ENCODE results near the gene PTGER3.
A peak's percentile ranks its signal among the peaks of the same experiment; 100 is the strongest.

Gene PTGER3

GRCh38 chr1:71072273-71072672 is 24.7 kb upstream of the PTGER3 start:
- peaks cover 45% of the 10 kb centered on the region for H3K4me1 Mint-ChIP-seq (ENCODE audit: low read depth)
- no peak for DNase-seq
- H3K27me3 Mint-ChIP-seq: no peaks in the 10 kb centered on the region
- no peaks in the 10 kb centered on the region for H3K9me3 Mint-ChIP-seq
- no peak overlapping the region for H3K4me3 Mint-ChIP-seq
- H3K27ac Mint-ChIP-seq: peak overlapping the region; percentile 51
- H3K36me3 Mint-ChIP-seq (ENCODE audit: low read depth): peaks cover 83% of the 10 kb centered on the region

- Mint-ChIP-seq H3K36me3 (ENCODE audit: low read depth) (peaks cover 84% of the 10 kb centered on the region), H3K4me1 (ENCODE audit: low read depth) (peaks cover 46% of the 10 kb centered on the region), H3K27ac (peak overlapping the region; percentile 64), H3K27me3 (no peaks in the 10 kb centered on the region), H3K9me3 (no peaks in the 10 kb centered on the region), H3K4me3 (no peak overlapping the region)
- no peak for DNase-seq
Observed at GRCh38 chr1:71071720-71072119, 24.1 kb upstream of the PTGER3 start.

- H3K4me1 Mint-ChIP-seq (ENCODE audit: low read depth): peaks cover 22% of the 10 kb centered on the region
- peak overlapping the region; percentile 67 for H3K27ac Mint-ChIP-seq
- no peak for DNase-seq
- H3K4me3 Mint-ChIP-seq: no peak overlapping the region
- no peaks in the 10 kb centered on the region for H3K9me3 Mint-ChIP-seq
- H3K27me3 Mint-ChIP-seq: no peaks in the 10 kb centered on the region
- H3K36me3 Mint-ChIP-seq (ENCODE audit: low read depth): peaks cover 85% of the 10 kb centered on the region
Observed at GRCh38 chr1:71068325-71069240, 21.0 kb upstream of the PTGER3 start.

GRCh38 chr1:71054791-71055190 is 7.2 kb upstream of the PTGER3 start:
- Mint-ChIP-seq H3K4me3 (no peak overlapping the region), H3K27me3 (peaks cover 2% of the 10 kb centered on the region), H3K27ac (no peak overlapping the region), H3K9me3 (no peaks in the 10 kb centered on the region), H3K4me1 (ENCODE audit: low read depth) (peaks cover 1% of the 10 kb centered on the region), H3K36me3 (ENCODE audit: low read depth) (peaks cover 48% of the 10 kb centered on the region)
- DNase-seq: no peak

- no peaks in the 10 kb centered on the region for H3K9me3 Mint-ChIP-seq
- peaks cover 1% of the 10 kb centered on the region for H3K4me1 Mint-ChIP-seq (ENCODE audit: low read depth)
- no peak overlapping the region for H3K27ac Mint-ChIP-seq
- peaks cover 45% of the 10 kb centered on the region for H3K36me3 Mint-ChIP-seq (ENCODE audit: low read depth)
- H3K27me3 Mint-ChIP-seq: peaks cover 4% of the 10 kb centered on the region
- DNase-seq: peak; percentile 34
- H3K4me3 Mint-ChIP-seq: no peak overlapping the region
Observed at GRCh38 chr1:71054281-71054731, 6.7 kb upstream of the PTGER3 start.

- Mint-ChIP-seq H3K27me3 (peaks cover 7% of the 10 kb centered on the region), H3K9me3 (no peaks in the 10 kb centered on the region), H3K36me3 (ENCODE audit: low read depth) (peaks cover 39% of the 10 kb centered on the region), H3K4me1 (ENCODE audit: low read depth) (peaks cover 1% of the 10 kb centered on the region), H3K27ac (no peak overlapping the region), H3K4me3 (no peak overlapping the region)
- DNase-seq: no peak
Observed at GRCh38 chr1:71053758-71054157, 6.1 kb upstream of the PTGER3 start.

GRCh38 chr1:71053146-71053545 is 5.5 kb upstream of the PTGER3 start:
- Mint-ChIP-seq H3K4me1 (ENCODE audit: low read depth) (peaks cover 2% of the 10 kb centered on the region), H3K9me3 (no peaks in the 10 kb centered on the region), H3K27me3 (peaks cover 13% of the 10 kb centered on the region), H3K36me3 (ENCODE audit: low read depth) (peaks cover 33% of the 10 kb centered on the region), H3K27ac (no peak overlapping the region), H3K4me3 (no peak overlapping the region)
- no peak for DNase-seq

- Mint-ChIP-seq H3K9me3 (no peaks in the 10 kb centered on the region), H3K4me1 (ENCODE audit: low read depth) (peaks cover 19% of the 10 kb centered on the region), H3K27ac (no peak overlapping the region), H3K36me3 (ENCODE audit: low read depth) (peaks cover 4% of the 10 kb centered on the region), H3K27me3 (peaks cover 39% of the 10 kb centered on the region), H3K4me3 (no peak overlapping the region)
- no peak for DNase-seq
Observed at GRCh38 chr1:71049951-71050598, 2.5 kb upstream of the PTGER3 start.

- Mint-ChIP-seq H3K4me1 (ENCODE audit: low read depth) (peaks cover 19% of the 10 kb centered on the region), H3K9me3 (no peaks in the 10 kb centered on the region), H3K27ac (no peak overlapping the region), H3K4me3 (peak overlapping the region; percentile 75), H3K27me3 (peaks cover 51% of the 10 kb centered on the region), H3K36me3 (ENCODE audit: low read depth) (no peaks in the 10 kb centered on the region)
- DNase-seq: peak; percentile 59
Observed at GRCh38 chr1:71046891-71047634, 553 bp downstream of the PTGER3 start.

- no peaks in the 10 kb centered on the region for H3K36me3 Mint-ChIP-seq (ENCODE audit: low read depth)
- no peak overlapping the region for H3K4me3 Mint-ChIP-seq
- H3K9me3 Mint-ChIP-seq: no peaks in the 10 kb centered on the region
- DNase-seq: no peak
- no peak overlapping the region for H3K27ac Mint-ChIP-seq
- H3K27me3 Mint-ChIP-seq: peaks cover 65% of the 10 kb centered on the region
- peaks cover 22% of the 10 kb centered on the region for H3K4me1 Mint-ChIP-seq (ENCODE audit: low read depth)
Observed at GRCh38 chr1:71045463-71046028, 2.1 kb downstream of the PTGER3 start.

- H3K36me3 Mint-ChIP-seq (ENCODE audit: low read depth): no peaks in the 10 kb centered on the region
- H3K9me3 Mint-ChIP-seq: no peaks in the 10 kb centered on the region
- H3K4me1 Mint-ChIP-seq (ENCODE audit: low read depth): peaks cover 21% of the 10 kb centered on the region
- H3K4me3 Mint-ChIP-seq: no peak overlapping the region
- H3K27ac Mint-ChIP-seq: no peak overlapping the region
- H3K27me3 Mint-ChIP-seq: peaks cover 65% of the 10 kb centered on the region
- DNase-seq: no peak
Observed at GRCh38 chr1:71044833-71045232, 2.8 kb downstream of the PTGER3 start.

GRCh38 chr1:71043065-71043464 is 4.6 kb downstream of the PTGER3 start:
- Mint-ChIP-seq H3K4me1 (ENCODE audit: low read depth) (peaks cover 19% of the 10 kb centered on the region), H3K4me3 (no peak overlapping the region), H3K36me3 (ENCODE audit: low read depth) (no peaks in the 10 kb centered on the region), H3K27ac (no peak overlapping the region), H3K27me3 (peaks cover 66% of the 10 kb centered on the region), H3K9me3 (no peaks in the 10 kb centered on the region)
- no peak for DNase-seq

GRCh38 chr1:71041806-71042205 is 5.8 kb downstream of the PTGER3 start:
- H3K27ac Mint-ChIP-seq: no peak overlapping the region
- no peak for DNase-seq
- H3K4me1 Mint-ChIP-seq (ENCODE audit: low read depth): peaks cover 15% of the 10 kb centered on the region
- H3K9me3 Mint-ChIP-seq: no peaks in the 10 kb centered on the region
- no peak overlapping the region for H3K4me3 Mint-ChIP-seq
- H3K36me3 Mint-ChIP-seq (ENCODE audit: low read depth): no peaks in the 10 kb centered on the region
- peaks cover 59% of the 10 kb centered on the region for H3K27me3 Mint-ChIP-seq

- H3K4me3 Mint-ChIP-seq: no peak overlapping the region
- H3K27ac Mint-ChIP-seq: no peak overlapping the region
- H3K27me3 Mint-ChIP-seq: peaks cover 55% of the 10 kb centered on the region
Observed at GRCh38 chr1:71039661-71040262, 7.9 kb downstream of the PTGER3 start.

More at GRCh38 chr1:71039661-71040262, 7.9 kb downstream of the PTGER3 start:
- Mint-ChIP-seq H3K36me3 (ENCODE audit: low read depth) (no peaks in the 10 kb centered on the region), H3K9me3 (no peaks in the 10 kb centered on the region), H3K4me1 (ENCODE audit: low read depth) (peaks cover 8% of the 10 kb centered on the region)
- no peak for DNase-seq

All from activated T-cell treated with anti-CD3 and anti-CD28 coated beads, Interleukin-2, amount 50 U/mL, for 24 hours (primary cell).